ENCODE data around the gene YEATS2.

The YEATS2 gene

DNA sequence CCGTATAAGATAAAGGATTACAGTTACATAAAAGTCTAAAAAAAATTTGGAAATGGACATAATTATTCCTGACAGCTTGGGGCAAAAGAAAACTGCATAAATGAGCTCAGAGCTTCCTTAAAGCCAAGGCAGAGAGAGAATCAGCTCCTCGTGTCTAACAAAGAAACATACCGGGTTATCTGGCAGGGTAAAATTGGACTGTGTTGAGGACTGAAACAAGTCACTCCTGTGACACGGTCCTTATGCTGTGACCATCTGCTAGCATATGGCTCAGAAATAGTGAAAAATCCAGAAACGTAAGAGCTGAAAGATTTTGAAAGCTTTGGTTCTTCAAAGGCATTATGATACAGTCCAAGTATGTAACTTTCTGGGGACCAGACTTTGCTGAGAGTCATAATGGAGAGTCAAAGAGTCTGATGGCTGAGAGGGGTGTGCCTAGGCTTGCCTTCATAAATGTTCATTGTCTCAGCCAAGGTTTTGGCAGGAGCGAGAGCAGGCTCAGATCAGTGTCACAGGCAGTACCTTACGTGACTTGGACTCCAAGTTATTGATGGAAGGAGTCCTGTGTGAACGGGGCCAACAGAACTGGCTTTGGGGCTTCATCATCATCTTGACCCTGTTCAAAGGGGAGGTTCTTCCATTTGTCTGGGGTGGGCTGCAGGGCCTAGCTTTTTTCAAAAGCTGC, 115.3 kb downstream of the YEATS2 start:
- DNase-seq (ENCODE audit: low read depth): no peak

DNA sequence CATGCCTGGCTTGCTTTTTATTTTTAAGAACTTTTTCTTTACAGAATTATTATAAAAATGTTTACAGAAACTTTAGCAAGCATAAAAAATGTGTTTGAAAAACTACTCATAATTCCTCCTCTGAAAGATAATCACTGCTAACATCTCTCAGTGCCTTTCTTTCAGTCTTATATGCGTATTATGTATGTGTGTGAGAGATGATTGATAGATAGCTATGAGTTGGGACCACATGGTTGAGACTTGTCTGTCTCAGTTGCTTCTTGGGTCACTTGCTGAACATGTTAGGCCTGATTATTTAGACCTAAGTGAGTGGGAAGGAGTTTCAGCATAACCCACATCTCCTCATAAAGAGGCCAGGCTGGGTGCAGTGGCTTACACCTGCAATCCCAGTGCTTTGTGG, 116.6 kb downstream of the YEATS2 start:
- DNase-seq (ENCODE audit: low read depth): no peak

DNA sequence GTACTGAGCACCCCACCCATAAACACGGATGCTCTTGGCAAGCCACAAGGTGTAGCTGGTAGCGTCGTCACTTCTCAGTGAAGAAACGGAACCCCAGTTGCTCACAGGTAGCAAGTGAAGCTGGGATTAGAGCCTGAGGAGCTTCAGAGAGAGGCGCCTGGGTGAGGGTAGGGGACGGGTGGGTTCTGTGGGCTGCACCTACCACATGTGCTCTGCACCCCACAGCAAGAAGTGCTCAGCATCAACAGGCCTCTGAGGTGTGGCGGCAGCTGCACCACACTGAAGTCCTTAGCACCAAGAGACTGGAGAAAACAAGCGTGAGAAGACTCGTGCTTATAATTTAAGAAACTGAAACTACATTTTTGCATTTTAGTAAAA, 118.0 kb downstream of the YEATS2 start:
- DNase-seq (ENCODE audit: low read depth): no peak

DNA sequence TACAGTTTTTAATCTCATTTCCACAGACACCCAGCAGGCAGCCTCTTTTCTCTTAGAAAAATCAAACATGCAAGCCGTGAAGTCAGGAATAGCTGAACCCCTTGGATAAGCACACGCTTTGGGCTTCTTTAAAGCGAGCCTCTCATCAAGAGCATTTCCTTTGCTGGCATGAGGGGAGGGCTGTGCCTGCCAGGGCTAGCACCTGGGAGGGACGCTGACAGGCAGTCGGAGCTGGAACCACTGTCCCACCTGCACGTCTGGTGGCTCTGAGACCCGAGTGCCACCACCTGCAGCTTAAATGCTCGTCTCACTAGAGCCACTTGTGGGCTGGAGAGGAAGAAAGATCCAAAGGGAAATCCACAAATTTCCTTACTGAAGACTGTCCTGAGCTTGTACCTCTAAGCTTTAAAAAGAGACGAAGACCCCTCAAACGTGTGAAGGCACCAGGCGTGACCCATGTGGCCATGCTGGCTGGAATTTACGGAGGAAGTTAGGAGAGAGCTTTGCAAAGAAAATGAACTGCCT, 118.4 kb downstream of the YEATS2 start:
- no peak for DNase-seq (ENCODE audit: low read depth)

GRCh38 chr3:183816681-183817510, 119.3 kb downstream of the YEATS2 start:
- no peak for DNase-seq (ENCODE audit: low read depth)

- DNase-seq (ENCODE audit: low read depth): no peak
Observed at GRCh38 chr3:183817639-183818038, 120.0 kb downstream of the YEATS2 start.

DNA sequence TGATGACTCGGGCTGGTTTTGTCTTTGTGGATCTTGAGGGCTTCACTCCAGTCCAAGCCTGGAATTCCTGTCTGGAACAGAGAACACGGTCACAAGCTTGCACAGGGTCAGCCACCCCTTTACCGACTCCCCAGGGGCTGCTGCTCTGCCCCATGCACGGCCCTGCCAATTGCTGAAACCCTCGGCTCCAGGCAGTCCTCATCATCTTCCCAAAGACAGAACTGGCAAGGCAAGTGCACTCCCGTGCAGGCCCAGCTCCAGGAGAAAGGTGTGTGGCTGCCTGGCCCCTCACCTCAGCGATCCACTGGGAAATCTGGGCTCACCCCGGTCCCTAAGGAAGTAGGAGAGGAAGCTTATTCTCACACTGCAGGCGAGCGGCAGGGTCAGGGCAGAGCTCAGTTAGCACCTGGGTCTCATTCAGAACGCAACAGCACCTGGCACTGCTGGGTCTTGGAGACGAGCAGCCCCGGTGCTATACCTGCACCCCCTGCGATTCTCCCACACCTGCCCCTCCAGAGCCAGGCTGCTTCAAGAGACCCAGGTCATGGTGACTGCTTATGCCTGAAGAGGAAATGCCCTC, 120.5 kb downstream of the YEATS2 start:
- DNase-seq (ENCODE audit: low read depth): no peak

DNA sequence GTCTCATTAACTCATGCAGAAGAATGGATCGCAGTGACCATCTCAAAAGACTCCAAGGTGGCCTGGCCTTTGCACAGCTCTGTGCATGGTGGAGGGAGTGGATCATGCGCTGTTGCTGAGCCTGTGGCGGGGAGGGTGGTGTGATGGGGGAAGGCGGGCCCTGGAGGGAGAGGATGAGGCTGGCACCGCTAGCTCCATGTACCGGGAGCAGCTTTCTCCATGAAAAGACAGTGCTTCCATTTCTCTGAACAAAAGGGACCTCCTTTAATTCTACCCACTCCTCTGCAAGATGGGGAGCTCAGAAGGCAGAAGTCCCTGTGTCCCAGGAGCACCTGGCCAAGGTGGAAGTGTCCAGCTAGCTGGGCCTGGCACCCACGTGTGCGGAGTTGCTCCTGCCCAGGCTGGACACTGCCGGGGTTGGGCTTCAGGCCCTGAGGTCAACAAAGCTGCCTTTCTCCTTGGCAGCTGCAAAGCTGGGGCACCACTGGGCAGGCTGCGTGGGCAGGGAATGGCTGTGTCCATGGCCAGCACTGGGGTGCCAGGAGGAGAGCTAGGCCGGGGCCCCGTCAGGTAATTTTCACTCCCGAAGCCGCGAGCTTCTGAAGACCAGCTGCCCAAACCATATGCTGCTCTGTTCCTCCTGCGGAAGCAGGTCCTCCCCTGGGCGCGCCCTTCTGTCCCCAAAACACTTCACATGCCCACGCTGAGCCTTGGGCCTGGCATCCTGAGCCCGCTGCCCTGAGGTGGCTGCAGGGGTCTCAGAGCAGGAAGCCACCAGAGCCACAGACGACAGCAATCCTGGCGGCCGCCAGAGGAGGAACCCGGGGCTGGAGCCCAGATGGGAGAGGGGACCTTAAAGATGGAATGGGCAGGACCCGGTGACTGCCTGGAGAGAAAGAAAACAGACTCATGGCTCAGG, 121.4 kb downstream of the YEATS2 start:
- no peak for DNase-seq (ENCODE audit: low read depth)

DNA sequence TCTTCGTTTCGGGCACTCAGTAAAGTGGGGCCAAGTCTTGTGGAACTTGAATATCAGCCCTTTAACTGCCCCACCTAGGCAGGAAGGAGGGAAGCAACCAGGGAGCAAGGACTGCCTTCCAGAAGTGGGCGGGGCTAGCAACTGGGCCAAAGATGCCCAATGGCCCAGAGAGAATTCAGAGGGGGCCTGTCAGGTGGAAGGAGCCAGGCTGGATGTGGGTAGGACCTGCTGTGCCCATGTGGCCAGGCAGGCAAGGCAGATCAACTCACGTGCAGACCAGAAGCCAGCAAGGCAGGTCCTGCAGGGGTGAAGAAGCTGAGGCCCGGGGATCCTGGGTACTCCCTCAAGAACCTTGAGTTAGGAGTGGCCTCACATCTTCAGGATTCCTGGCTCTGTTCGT, 122.2 kb downstream of the YEATS2 start:
- no peak for DNase-seq (ENCODE audit: low read depth)

DNA sequence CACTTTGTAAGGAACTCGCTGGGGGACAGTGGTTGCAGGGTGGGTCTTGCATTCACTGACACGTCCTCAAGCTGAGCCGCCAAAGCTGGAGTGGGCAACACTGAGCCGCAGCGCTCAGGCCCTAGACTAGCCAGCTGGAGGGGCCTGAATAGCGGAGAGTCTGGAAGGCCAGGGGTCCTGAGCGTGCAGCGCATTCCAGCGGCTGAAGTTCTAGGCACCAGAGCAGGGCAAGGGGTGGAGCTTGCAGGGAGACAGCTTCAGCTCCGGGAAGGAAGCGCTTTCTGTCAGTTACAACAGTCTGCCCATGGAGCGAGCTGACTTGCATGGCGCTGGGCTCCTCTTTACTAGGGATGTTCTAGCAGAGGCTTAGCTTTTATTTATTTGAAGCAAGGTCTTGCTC, 125.0 kb downstream of the YEATS2 start:
- no peak for DNase-seq (ENCODE audit: low read depth)

GRCh38 chr3:183823963-183824362, 126.4 kb downstream of the YEATS2 start:
- DNase-seq (ENCODE audit: low read depth): no peak

GRCh38 chr3:183824761-183825455, 127.3 kb downstream of the YEATS2 start:
- DNase-seq (ENCODE audit: low read depth): peak; percentile 8

- peak; percentile 20 for DNase-seq (ENCODE audit: low read depth)
Observed at GRCh38 chr3:183825456-183826161, 128.0 kb downstream of the YEATS2 start, which contains the start of gene MAP6D1. TSS of gene MAP6D1 (minus strand) at chr3:183825577. CDS start at chr3:183825547, 30 bp downstream.

DNA sequence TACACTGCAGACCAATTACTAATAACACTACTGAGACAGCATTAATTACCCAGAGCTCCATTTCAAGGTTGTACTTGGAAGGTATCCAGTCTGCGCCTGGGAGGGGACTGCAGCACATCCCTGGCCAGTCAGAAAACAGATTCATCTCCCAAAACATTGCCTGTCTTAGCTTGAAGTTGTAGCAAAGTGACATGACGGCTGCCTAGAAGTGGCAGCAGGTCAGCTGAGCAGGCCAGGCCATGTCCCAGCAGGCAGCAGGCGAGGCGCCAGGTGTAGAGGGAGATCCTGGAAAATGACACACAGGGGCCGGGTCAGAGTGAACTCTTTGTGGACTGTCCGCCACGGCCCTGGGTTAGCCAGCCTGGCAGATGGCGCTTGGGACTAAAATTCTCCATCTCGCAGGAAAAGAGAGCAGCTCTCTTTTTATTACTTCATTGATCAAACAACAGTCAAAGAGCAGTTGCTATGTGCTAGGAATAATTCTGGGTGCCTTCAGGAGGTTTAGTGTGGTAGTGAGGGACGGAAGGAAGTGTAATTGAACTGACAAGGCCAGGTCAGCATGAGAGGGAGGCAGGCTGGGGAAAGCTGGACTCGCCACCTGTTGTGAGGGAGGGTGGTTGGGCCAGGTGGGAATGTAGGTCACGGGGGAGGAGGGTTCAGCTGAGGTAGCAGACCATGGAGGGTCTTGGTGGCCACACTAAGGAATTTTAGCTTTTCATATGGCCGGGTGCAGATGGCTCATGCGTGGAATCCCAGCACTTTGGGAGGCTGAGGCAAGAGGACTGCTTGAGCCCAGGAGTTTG, 129.1 kb downstream of the YEATS2 start:
- no peak for DNase-seq (ENCODE audit: low read depth)

DNA sequence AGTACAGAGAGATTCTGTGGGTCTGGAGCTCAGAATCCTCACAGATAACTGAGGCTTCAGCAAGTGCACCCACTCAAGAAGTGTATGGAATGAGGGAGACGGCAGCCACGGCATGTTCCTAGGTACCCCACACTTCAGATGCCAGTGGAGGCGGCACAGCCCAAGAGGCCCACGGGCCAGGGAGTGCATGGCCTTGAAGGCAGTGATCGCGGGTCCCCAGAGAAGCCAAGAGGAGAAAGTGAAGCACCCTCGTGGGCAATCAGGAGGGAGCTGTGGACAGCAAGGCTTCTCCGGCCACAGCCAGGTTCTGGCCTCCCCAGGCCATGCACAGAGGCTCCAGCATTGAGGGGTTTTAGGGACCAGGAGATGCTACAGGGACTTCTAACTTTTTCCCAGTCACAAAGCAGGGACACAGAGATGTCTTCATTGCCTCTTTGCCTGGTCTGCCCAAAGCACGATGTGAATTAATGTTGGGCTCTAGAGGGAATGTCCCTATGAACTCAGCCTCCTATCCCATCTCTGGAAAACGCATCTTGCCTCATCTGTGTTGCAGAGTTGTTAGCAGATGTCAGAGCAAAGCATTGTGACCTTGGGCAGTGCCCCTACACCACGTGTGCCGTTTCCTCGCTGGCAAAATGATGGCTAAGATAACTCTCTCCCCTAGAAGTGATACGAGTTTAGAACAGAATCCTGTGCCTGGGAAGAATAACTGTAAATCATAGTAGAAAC, 130.4 kb downstream of the YEATS2 start:
- no peak for DNase-seq (ENCODE audit: low read depth)

DNA sequence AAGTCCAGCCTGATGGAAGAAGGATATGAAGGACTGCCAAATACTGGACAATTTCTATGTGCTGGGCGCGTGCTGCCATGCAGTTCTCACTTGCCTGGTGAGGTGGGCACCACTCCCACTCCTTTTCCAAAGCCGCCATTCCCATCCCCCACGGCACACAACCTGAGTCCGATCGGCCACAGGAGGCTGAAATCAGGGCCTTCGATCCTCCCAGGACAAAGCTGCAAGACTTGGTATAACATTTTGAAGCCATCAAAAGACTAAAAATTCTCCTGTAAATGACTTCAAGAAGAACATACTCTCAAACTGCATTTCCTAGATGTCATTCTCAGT, 130.9 kb downstream of the YEATS2 start:
- DNase-seq (ENCODE audit: low read depth): no peak

GRCh38 chr3:183829466-183829865, 131.9 kb downstream of the YEATS2 start:
- no peak for DNase-seq (ENCODE audit: low read depth)

DNA sequence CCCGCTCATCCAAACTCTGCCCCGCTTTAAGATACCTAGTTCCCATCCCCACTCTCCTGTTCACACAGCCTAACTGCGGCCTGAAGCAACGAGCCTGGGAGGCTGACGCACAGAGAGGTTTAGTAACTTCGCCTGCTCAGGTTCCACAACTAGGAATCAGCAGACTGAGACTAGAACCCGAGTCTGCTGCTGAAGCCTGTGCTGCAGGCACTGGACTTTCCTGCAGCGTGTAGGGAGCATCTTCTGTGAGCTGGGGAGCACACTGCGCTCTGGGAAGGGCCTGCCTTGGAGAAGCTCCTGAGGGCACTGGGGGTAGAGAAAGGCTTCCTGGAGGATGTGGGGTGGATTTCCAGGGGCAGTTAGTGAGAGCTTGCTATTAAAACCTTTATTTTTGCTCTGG, 132.6 kb downstream of the YEATS2 start:
- no peak for DNase-seq (ENCODE audit: low read depth)

DNA sequence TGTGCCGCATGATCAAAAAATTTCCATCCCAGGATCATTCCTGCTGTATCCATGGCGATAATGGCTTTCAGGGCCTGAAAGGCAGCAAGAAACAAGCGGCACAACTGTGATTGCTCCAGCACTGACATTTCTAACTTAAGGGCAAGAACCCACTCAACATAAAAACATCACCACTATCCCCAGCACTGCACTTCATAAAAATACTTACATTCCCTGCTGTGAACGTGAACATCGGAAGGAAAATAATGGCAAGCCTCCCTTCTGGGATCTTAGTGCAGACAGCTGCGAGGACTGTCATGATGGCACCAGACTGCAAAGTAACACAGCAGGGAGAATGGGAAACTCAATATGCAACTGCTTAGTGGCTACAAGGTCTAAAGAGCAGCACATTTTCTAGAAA, 135.9 kb downstream of the YEATS2 start:
- no peak for DNase-seq (ENCODE audit: low read depth)

Data from stimulated activated CD4-positive, alpha-beta T cell treated with anti-CD3 and anti-CD28 coated beads, Interleukin-2, amount 100 ng/mL, for 4 hours (primary cell).